Gastrocnemius medialis (tissue), 4 donors: Measurements from ENCODE around the gene NPTXR. TPM values are rescaled to one million over a fixed set of nuclear protein-coding genes. Genes with fewer than 3 reads are reported as not detected.

Experiments
- ATAC-seq, 2 donors: fragments of 150-250 bp; one replicate each; pipeline ENCODE4 v1.9.1; 2016
- DNase-seq, 2 donors: peaks; one replicate each; pipeline ENCODE4 v3.0.0-alpha.2; 2019
- H3K27ac ChIP-seq, 4 donors: fragments of 200-600 bp; sonication (generic); 1 replicate in 1 of 4; 2 replicates in 3 of 4; pipeline ENCODE4 v1.5.1; 2016 to 2018; ENCODE audit warnings: mild to moderate bottlenecking in 2 of 4, moderate library complexity in 1 of 4
- H3K27me3 ChIP-seq, 3 donors: fragments of 200-600 bp; sonication (generic) in 2 of 3; 1 replicate in 1 of 3; 2 replicates in 2 of 3; pipeline versions ENCODE4 v1.5.1 to v1.6.0; 2016 to 2019; ENCODE audit warnings: mild to moderate bottlenecking in 1 of 3, moderate library complexity in 1 of 3
- H3K36me3 ChIP-seq, 2 donors: fragments of 200-600 bp; sonication (generic) in 1 of 2; one replicate each; pipeline ENCODE4 v1.5.1; 2017 to 2018
- H3K4me1 ChIP-seq, 2 donors: fragments of 200-600 bp; sonication (generic) in 1 of 2; one replicate each; pipeline ENCODE4 v1.5.1; 2016 to 2017; ENCODE audit warnings: mild to moderate bottlenecking in 2 of 2
- H3K4me3 ChIP-seq, 4 donors: fragments of 200-600 bp; sonication (generic) in 3 of 4; 1 replicate in 1 of 4; 2 replicates in 3 of 4; pipeline ENCODE4 v1.5.1; 2016 to 2019; ENCODE audit warnings: mild to moderate bottlenecking in 2 of 4
- H3K9me3 ChIP-seq, 3 donors: fragments of 200-600 bp; sonication (generic) in 2 of 3; 1 replicate in 1 of 3; 2 replicates in 2 of 3; pipeline ENCODE4 v1.5.1; 2016 to 2019
- CTCF ChIP-seq, 5 experiments: fragments of 450-650 bp in 3 of 5; fragments of 200-600 bp in 2 of 5; sonication (generic) in 2 of 5; IDR thresholded peaks in 4 of 5; conservative IDR thresholded peaks in 1 of 5; 1 replicate in 4 of 5; 2 replicates in 1 of 5; pipeline ENCODE4 v1.5.1; 2016 to 2019; ENCODE audit warnings: antibody characterized with exemption in 5 of 5, mild to moderate bottlenecking in 3 of 5, moderate library complexity in 3 of 5
- POLR2A ChIP-seq, 2 donors: fragments of 450-650 bp; IDR thresholded peaks; one replicate each; pipeline ENCODE4 v1.6.1; 2017; ENCODE audit warnings: antibody characterized with exemption in 2 of 2, mild to moderate bottlenecking in 2 of 2, moderate library complexity in 2 of 2
- in situ Hi-C, 4 donors: fragments of 200-750 bp; cut with MboI; loops; one replicate each; pipeline versions ENCODE4 v1.15.0 to v1.8.0; 2017; ENCODE audit warnings: low sequenced_read_pairs in 4 of 4
- intact Hi-C: fragments of 100-400 bp; cut with DNase I; formaldehyde crosslinking; loops from one replicate; pipeline ENCODE4 v1.15.1; 2023; ENCODE audit warnings: low total_unique reads
- total RNA-seq, 4 donors: library from RNA; depleted of rRNA; stranded (reverse); fragments of >200 nt; gene quantifications; one replicate each; pipeline versions ENCODE4 v1.1.0 to v1.2.3, GENCODE V29; 2016

The NPTXR gene
- total RNA-seq, 4 donors from 2014 or later: 0.25 to 5.0 (median 0.73) TPM

- intact Hi-C loops: no loop called here
- ATAC-seq: no peak
- no peak for DNase-seq
- peaks cover 9 to 16% of the 10 kb centered on the region in 2 donors for H3K4me1 ChIP-seq
- H3K9me3 ChIP-seq: no peaks in the 10 kb centered on the region
- in situ Hi-C loops: loop anchor here in 1 of 4 donors (10.0 kb wide), 1 partner anchor 232 kb away; no protein-coding TSS in a partner anchor
- H3K27ac ChIP-seq: no peak overlapping the region
- no peak overlapping the region for H3K4me3 ChIP-seq
- no peak for TF ChIP-seq CTCF (IDR thresholded peaks at IDR 0.05 in 4 of 5, conservative IDR thresholded peaks at IDR 0.05 in 1 of 5)
- no peak for TF ChIP-seq POLR2A (IDR thresholded peaks at IDR 0.05)
- H3K27me3 ChIP-seq: no peaks in the 10 kb centered on the region
- H3K36me3 ChIP-seq: no peaks in the 10 kb centered on the region
These were observed 39.3 kb upstream of the NPTXR start for GRCh38 chr22:38882972-38883622.

- in situ Hi-C loops: loop anchor here in 1 of 4 donors (10.0 kb wide), 1 partner anchor 233 kb away; no protein-coding TSS in a partner anchor
- TF ChIP-seq POLR2A (IDR thresholded peaks at IDR 0.05) (no peak), CTCF (IDR thresholded peaks at IDR 0.05 in 4 of 5, conservative IDR thresholded peaks at IDR 0.05 in 1 of 5) (no peak)
- Histone ChIP-seq H3K36me3 (no peaks in the 10 kb centered on the region), H3K4me3 (peak overlapping the region in 1 of 4 donors; percentile 11), H3K27ac (peak overlapping the region; percentile 70 to 85 (median 76)), H3K4me1 (peaks cover 9 to 16% of the 10 kb centered on the region in 2 donors), H3K27me3 (no peaks in the 10 kb centered on the region), H3K9me3 (no peaks in the 10 kb centered on the region)
- intact Hi-C loops: loop anchor here (2.0 kb wide), 1 partner anchor 45 kb away; no protein-coding TSS in a partner anchor
- ATAC-seq (peak; percentile 31 to 67), DNase-seq (no peak)
These were observed 38.4 kb upstream of the NPTXR start for GRCh38 chr22:38881997-38882879.

GRCh38 chr22:38881464-38881871 lies 37.6 kb upstream of the NPTXR start:
- Histone ChIP-seq H3K36me3 (no peaks in the 10 kb centered on the region), H3K4me3 (peak overlapping the region in 3 of 4 donors; percentile 7 to 31 (median 11)), H3K9me3 (no peaks in the 10 kb centered on the region), H3K27me3 (no peaks in the 10 kb centered on the region), H3K4me1 (peaks cover 9 to 16% of the 10 kb centered on the region in 2 donors), H3K27ac (peak overlapping the region; percentile 70 to 85 (median 76))
- in situ Hi-C loops: loop anchor here in 1 of 4 donors (10.0 kb wide), 1 partner anchor 233 kb away; no protein-coding TSS in a partner anchor
- intact Hi-C loops: loop anchor here (2.0 kb wide), 1 partner anchor 45 kb away; no protein-coding TSS in a partner anchor
- TF ChIP-seq POLR2A (IDR thresholded peaks at IDR 0.05): peak in 1 of 2 donors; percentile 7
- TF ChIP-seq CTCF (IDR thresholded peaks at IDR 0.05 in 4 of 5, conservative IDR thresholded peaks at IDR 0.05 in 1 of 5): no peak
- DNase-seq (peak; percentile 55 to 75), ATAC-seq (peak; percentile 91)

GRCh38 chr22:38879961-38880360 lies 36.1 kb upstream of the NPTXR start:
- in situ Hi-C loops: loop anchor here in 2 of 4 donors (10.0 kb wide), 2 partner anchors 235 to 245 kb away; no protein-coding TSS in a partner anchor

More at GRCh38 chr22:38879961-38880360, 36.1 kb upstream of the NPTXR start:
- Histone ChIP-seq H3K36me3 (no peaks in the 10 kb centered on the region), H3K27ac (no peak overlapping the region), H3K4me3 (no peak overlapping the region), H3K4me1 (peaks cover 9 to 16% of the 10 kb centered on the region in 2 donors), H3K9me3 (no peaks in the 10 kb centered on the region), H3K27me3 (no peaks in the 10 kb centered on the region)
- TF ChIP-seq CTCF (IDR thresholded peaks at IDR 0.05 in 4 of 5, conservative IDR thresholded peaks at IDR 0.05 in 1 of 5) (no peak), POLR2A (IDR thresholded peaks at IDR 0.05) (no peak)
- intact Hi-C loops: loop anchor here (2.0 to 10.0 kb wide), 2 partner anchors 47 to 115 kb away; no protein-coding TSS in a partner anchor
- DNase-seq: no peak
- no peak for ATAC-seq
